ENCODE measurements around the gene CADPS2. TPM values are rescaled to one million over a fixed set of nuclear protein-coding genes. Genes with fewer than 3 reads are reported as not detected.

Gene CADPS2
- total and polyA plus RNA-seq, 2 donors (not counting 1 experiment from before 2014, with no cell fraction given): 11.5 to 32.2 TPM

DNA sequence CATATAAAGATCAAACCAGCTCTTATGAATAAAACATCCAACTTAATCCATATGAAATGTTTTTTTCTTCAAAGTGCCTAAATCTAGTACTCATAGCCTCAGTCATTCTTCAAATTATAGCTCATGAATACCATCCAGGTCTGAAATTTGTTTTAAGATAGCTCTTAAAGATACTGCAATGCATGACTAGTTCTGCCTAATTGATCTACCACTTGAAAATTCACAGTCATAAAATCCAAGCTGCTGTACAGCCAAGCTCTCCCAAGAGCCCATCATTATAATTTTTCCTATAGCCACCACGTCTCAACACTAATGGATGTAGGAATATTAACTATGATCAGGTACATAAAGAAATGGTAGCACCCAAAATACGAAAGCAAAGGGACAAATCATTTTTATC is 95.7 kb downstream of the CADPS2 start:
- Histone ChIP-seq H3K9ac (ENCODE audit: insufficient read depth, low read length) (no peak overlapping the region), H2AFZ (ENCODE audit: low read length) (no peak overlapping the region), H3K9me3 (ENCODE audit: control insufficient read depth, insufficient read depth, low read depth, low read length) (no peaks in the 10 kb centered on the region), H3K4me3 (replicated peaks in 1 of 4; ENCODE audit: control extremely low read depth in 1 of 4, insufficient read depth in 1 of 4, low read depth in 3 of 4, low read length in 4 of 4) (no peak overlapping the region), H4K20me1 (ENCODE audit: control insufficient read depth, extremely low read depth, insufficient read depth, low read length) (no peaks in the 10 kb centered on the region), H3K4me2 (ENCODE audit: extremely low read depth, insufficient read depth, low read length) (no peak overlapping the region), H3K36me3 (ENCODE audit: control insufficient read depth, insufficient read depth, low read length) (no peaks in the 10 kb centered on the region), H3K27me3 (ENCODE audit: control insufficient read depth, insufficient read depth, low read length) (no peaks in the 10 kb centered on the region), H3K27ac (ENCODE audit: insufficient read depth, low read length) (no peak overlapping the region), H3K4me1 (ENCODE audit: control insufficient read depth, extremely low read depth, insufficient read depth, low read length) (no peaks in the 10 kb centered on the region), H3K79me2 (ENCODE audit: control insufficient read depth, insufficient read depth, low read length) (no peaks in the 10 kb centered on the region)
- no peak for DNase-seq (ENCODE audit: low read depth in 2 of 2)
- no peak for TF ChIP-seq EZH2 (IDR thresholded peaks at IDR 0.05; ENCODE audit: low read length, missing control alignments)
- TF ChIP-seq, protein P1, sequence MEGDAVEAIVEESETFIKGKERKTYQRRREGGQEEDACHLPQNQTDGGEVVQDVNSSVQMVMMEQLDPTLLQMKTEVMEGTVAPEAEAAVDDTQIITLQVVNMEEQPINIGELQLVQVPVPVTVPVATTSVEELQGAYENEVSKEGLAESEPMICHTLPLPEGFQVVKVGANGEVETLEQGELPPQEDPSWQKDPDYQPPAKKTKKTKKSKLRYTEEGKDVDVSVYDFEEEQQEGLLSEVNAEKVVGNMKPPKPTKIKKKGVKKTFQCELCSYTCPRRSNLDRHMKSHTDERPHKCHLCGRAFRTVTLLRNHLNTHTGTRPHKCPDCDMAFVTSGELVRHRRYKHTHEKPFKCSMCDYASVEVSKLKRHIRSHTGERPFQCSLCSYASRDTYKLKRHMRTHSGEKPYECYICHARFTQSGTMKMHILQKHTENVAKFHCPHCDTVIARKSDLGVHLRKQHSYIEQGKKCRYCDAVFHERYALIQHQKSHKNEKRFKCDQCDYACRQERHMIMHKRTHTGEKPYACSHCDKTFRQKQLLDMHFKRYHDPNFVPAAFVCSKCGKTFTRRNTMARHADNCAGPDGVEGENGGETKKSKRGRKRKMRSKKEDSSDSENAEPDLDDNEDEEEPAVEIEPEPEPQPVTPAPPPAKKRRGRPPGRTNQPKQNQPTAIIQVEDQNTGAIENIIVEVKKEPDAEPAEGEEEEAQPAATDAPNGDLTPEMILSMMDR (conservative IDR thresholded peaks at IDR 0.05 in 1 of 2, IDR thresholded peaks at IDR 0.05 in 1 of 2; ENCODE audit: low read depth in 1 of 2, low read length in 2 of 2): no peak

DNA sequence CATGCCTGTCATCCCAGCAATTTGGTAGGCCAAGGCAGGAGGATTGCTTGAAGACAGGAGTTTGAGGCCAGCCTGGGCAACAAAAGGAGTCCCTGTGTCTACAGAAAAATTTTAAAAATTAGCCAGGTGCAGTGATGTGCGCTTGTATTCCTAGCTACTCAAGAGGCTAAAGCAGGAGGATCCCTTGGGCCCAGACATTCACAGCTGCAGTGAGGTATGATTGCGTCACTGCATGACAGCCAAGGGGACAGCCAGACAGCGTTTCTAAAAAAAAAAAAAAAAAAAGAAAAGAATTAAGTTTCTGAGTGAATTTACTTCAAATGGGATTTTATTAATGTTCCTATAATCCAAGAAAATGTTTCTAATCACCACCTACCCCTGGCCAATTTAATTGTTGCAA is 96.1 kb downstream of the CADPS2 start:
- DNase-seq (ENCODE audit: low read depth in 2 of 2): no peak
- Histone ChIP-seq H4K20me1 (ENCODE audit: control insufficient read depth, extremely low read depth, insufficient read depth, low read length) (no peaks in the 10 kb centered on the region), H2AFZ (ENCODE audit: low read length) (no peak overlapping the region), H3K27me3 (ENCODE audit: control insufficient read depth, insufficient read depth, low read length) (no peaks in the 10 kb centered on the region), H3K27ac (ENCODE audit: insufficient read depth, low read length) (no peak overlapping the region), H3K4me3 (replicated peaks in 1 of 4; ENCODE audit: control extremely low read depth in 1 of 4, insufficient read depth in 1 of 4, low read depth in 3 of 4, low read length in 4 of 4) (no peak overlapping the region), H3K4me1 (ENCODE audit: control insufficient read depth, extremely low read depth, insufficient read depth, low read length) (no peaks in the 10 kb centered on the region), H3K9ac (ENCODE audit: insufficient read depth, low read length) (no peak overlapping the region), H3K79me2 (ENCODE audit: control insufficient read depth, insufficient read depth, low read length) (no peaks in the 10 kb centered on the region), H3K4me2 (ENCODE audit: extremely low read depth, insufficient read depth, low read length) (no peak overlapping the region), H3K9me3 (ENCODE audit: control insufficient read depth, insufficient read depth, low read depth, low read length) (no peaks in the 10 kb centered on the region), H3K36me3 (ENCODE audit: control insufficient read depth, insufficient read depth, low read length) (no peaks in the 10 kb centered on the region)
- TF ChIP-seq, protein P1 (conservative IDR thresholded peaks at IDR 0.05 in 1 of 2, IDR thresholded peaks at IDR 0.05 in 1 of 2; ENCODE audit: low read depth in 1 of 2, low read length in 2 of 2): no peak
- no peak for TF ChIP-seq EZH2 (IDR thresholded peaks at IDR 0.05; ENCODE audit: low read length, missing control alignments)

DNA sequence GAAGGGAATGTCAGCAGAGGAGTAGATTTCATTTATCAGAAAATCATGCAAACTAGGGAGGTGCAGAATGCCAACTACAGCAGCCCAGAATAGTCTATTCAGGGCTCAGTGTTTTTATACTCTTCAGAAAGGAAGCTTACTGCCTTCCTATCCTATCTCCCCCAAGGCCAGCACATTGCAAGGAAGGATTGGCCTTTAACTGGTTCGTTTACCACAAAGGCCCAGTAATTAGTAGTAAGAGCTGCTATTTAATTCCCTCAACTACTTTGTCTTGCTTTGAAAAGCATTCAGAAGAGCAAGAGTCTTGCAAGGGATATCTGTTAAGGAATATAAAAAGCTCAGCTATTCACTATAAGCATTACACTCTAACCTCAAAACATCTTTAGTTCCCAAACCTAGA is 97.1 kb downstream of the CADPS2 start:
- no peak for DNase-seq (ENCODE audit: low read depth in 2 of 2)
- H3K36me3 ChIP-seq (ENCODE audit: control insufficient read depth, insufficient read depth, low read length): no peaks in the 10 kb centered on the region
- no peaks in the 10 kb centered on the region for H3K27me3 ChIP-seq (ENCODE audit: control insufficient read depth, insufficient read depth, low read length)
- TF ChIP-seq, protein P1 (conservative IDR thresholded peaks at IDR 0.05 in 1 of 2, IDR thresholded peaks at IDR 0.05 in 1 of 2; ENCODE audit: low read depth in 1 of 2, low read length in 2 of 2): no peak
- no peak for TF ChIP-seq EZH2 (IDR thresholded peaks at IDR 0.05; ENCODE audit: low read length, missing control alignments)
- no peak overlapping the region for H3K4me2 ChIP-seq (ENCODE audit: extremely low read depth, insufficient read depth, low read length)
- no peak overlapping the region for H3K9ac ChIP-seq (ENCODE audit: insufficient read depth, low read length)
- H3K9me3 ChIP-seq (ENCODE audit: control insufficient read depth, insufficient read depth, low read depth, low read length): no peaks in the 10 kb centered on the region
- no peaks in the 10 kb centered on the region for H4K20me1 ChIP-seq (ENCODE audit: control insufficient read depth, extremely low read depth, insufficient read depth, low read length)
- H3K4me3 ChIP-seq (replicated peaks in 1 of 4; ENCODE audit: control extremely low read depth in 1 of 4, insufficient read depth in 1 of 4, low read depth in 3 of 4, low read length in 4 of 4): no peak overlapping the region
- no peak overlapping the region for H2AFZ ChIP-seq (ENCODE audit: low read length)
- no peaks in the 10 kb centered on the region for H3K79me2 ChIP-seq (ENCODE audit: control insufficient read depth, insufficient read depth, low read length)
- no peak overlapping the region for H3K27ac ChIP-seq (ENCODE audit: insufficient read depth, low read length)
- H3K4me1 ChIP-seq (ENCODE audit: control insufficient read depth, extremely low read depth, insufficient read depth, low read length): no peaks in the 10 kb centered on the region
